Ascending aorta (tissue), 2 donors: ENCODE data around the gene CRYBB1. TPM values are rescaled to one million over a fixed set of nuclear protein-coding genes. Genes with fewer than 3 reads are reported as not detected.

ENCODE experiments used
- DNase-seq, 2 donors: peaks; one replicate each; pipeline ENCODE4 v3.0.0-alpha.2; 2019; ENCODE audit warnings: low spot score in 2 of 2
- H3K27ac ChIP-seq, 2 donors: fragments of 200-600 bp; sonication (generic); one replicate each; pipeline ENCODE4 v1.5.1; 2016 to 2017; ENCODE audit warnings: mild to moderate bottlenecking in 1 of 2
- H3K27me3 ChIP-seq: fragments of 200-600 bp; sonication (generic); one replicate; pipeline ENCODE4 v1.5.1; 2017
- H3K36me3 ChIP-seq, 2 donors: fragments of 200-600 bp; sonication (generic); one replicate each; pipeline ENCODE4 v1.5.1; 2016
- H3K4me1 ChIP-seq, 2 donors: fragments of 200-600 bp; sonication (generic); one replicate each; pipeline ENCODE4 v1.5.1; 2016 to 2017; ENCODE audit warnings: mild to moderate bottlenecking in 1 of 2
- H3K4me3 ChIP-seq, 2 donors: fragments of 200-600 bp; sonication (generic); one replicate each; pipeline ENCODE4 v1.5.1; 2016 to 2017; ENCODE audit warnings: mild to moderate bottlenecking in 1 of 2
- H3K9me3 ChIP-seq, 2 donors: fragments of 200-600 bp; sonication (generic); one replicate each; pipeline ENCODE4 v1.5.1; 2016
- CTCF ChIP-seq, 3 experiments: fragments of 200-600 bp in 2 of 3; fragments of 450-650 bp in 1 of 3; sonication (generic) in 2 of 3; IDR thresholded peaks; one replicate each; pipeline ENCODE4 v1.5.1; 2016 to 2019; ENCODE audit warnings: antibody characterized with exemption in 3 of 3, mild to moderate bottlenecking in 1 of 3, moderate library complexity in 1 of 3
- intact Hi-C: fragments of 100-400 bp; cut with DNase I; formaldehyde crosslinking; loops from one replicate; pipeline ENCODE4 v1.15.1; 2023
- total RNA-seq: library from RNA; depleted of rRNA; stranded (reverse); fragments of >200 nt; gene quantifications from one replicate; pipeline ENCODE4 v1.1.0, GENCODE V29; 2016

The CRYBB1 gene
- total RNA-seq, 1 donor from 2014 or later = 7.3 TPM

- Histone ChIP-seq H3K36me3 (no peaks in the 10 kb centered on the region), H3K27ac (no peak overlapping the region), H3K4me1 (no peaks in the 10 kb centered on the region), H3K27me3 (peaks cover 3% of the 10 kb centered on the region), H3K4me3 (no peak overlapping the region), H3K9me3 (no peaks in the 10 kb centered on the region)
- no peak for DNase-seq
- intact Hi-C loops = no loop called here
- no peak for TF ChIP-seq CTCF (IDR thresholded peaks at IDR 0.05)
These were observed 34.0 kb upstream of the CRYBB1 start for GRCh38 chr22:26651815-26652214.

- H3K27me3 ChIP-seq = no peaks in the 10 kb centered on the region
- no peaks in the 10 kb centered on the region for H3K9me3 ChIP-seq
- intact Hi-C loops = no loop called here
- no peak overlapping the region for H3K4me3 ChIP-seq
- no peaks in the 10 kb centered on the region for H3K4me1 ChIP-seq
- no peak overlapping the region for H3K27ac ChIP-seq
- no peak for TF ChIP-seq CTCF (IDR thresholded peaks at IDR 0.05)
- no peaks in the 10 kb centered on the region for H3K36me3 ChIP-seq
- no peak for DNase-seq
These were observed 33.0 kb upstream of the CRYBB1 start for GRCh38 chr22:26650722-26651421.

- Histone ChIP-seq H3K36me3 (no peaks in the 10 kb centered on the region), H3K27me3 (no peaks in the 10 kb centered on the region), H3K4me1 (peaks cover 3% of the 10 kb centered on the region in 2 donors), H3K4me3 (no peak overlapping the region), H3K9me3 (no peaks in the 10 kb centered on the region), H3K27ac (no peak overlapping the region)
- no peak for DNase-seq
- intact Hi-C loops = no loop called here
- TF ChIP-seq CTCF (IDR thresholded peaks at IDR 0.05) = no peak
These were observed 30.9 kb upstream of the CRYBB1 start for GRCh38 chr22:26648528-26649388.

GRCh38 chr22:26648011-26648497, 30.2 kb upstream of the CRYBB1 start:
- no peak for DNase-seq
- peaks cover 3% of the 10 kb centered on the region in 2 donors for H3K4me1 ChIP-seq
- no peaks in the 10 kb centered on the region for H3K9me3 ChIP-seq
- no peak overlapping the region for H3K4me3 ChIP-seq
- intact Hi-C loops = no loop called here
- no peaks in the 10 kb centered on the region for H3K27me3 ChIP-seq
- no peak for TF ChIP-seq CTCF (IDR thresholded peaks at IDR 0.05)
- no peak overlapping the region for H3K27ac ChIP-seq
- H3K36me3 ChIP-seq = no peaks in the 10 kb centered on the region

- Histone ChIP-seq H3K4me3 (no peak overlapping the region), H3K9me3 (no peaks in the 10 kb centered on the region), H3K4me1 (peaks cover 3% of the 10 kb centered on the region in 2 donors), H3K36me3 (no peaks in the 10 kb centered on the region), H3K27me3 (no peaks in the 10 kb centered on the region), H3K27ac (no peak overlapping the region)
- intact Hi-C loops = no loop called here
- DNase-seq = no peak
- no peak for TF ChIP-seq CTCF (IDR thresholded peaks at IDR 0.05)
These were observed 28.3 kb upstream of the CRYBB1 start for GRCh38 chr22:26646158-26646557.
